Peyer's patch (tissue), 4 donors: Measurements from ENCODE around the gene ATRN.

Experiments used
- CTCF ChIP-seq, 6 experiments: fragments of 450-650 bp in 4 of 6; fragments of 200-600 bp in 2 of 6; sonication (generic) in 1 of 6; IDR thresholded peaks; one replicate each; pipeline ENCODE4 v1.5.1; 2017 to 2019; ENCODE audit warnings: antibody characterized with exemption in 6 of 6, mild to moderate bottlenecking in 3 of 6, moderate library complexity in 1 of 6
- POLR2A ChIP-seq, 2 donors: fragments of 450-650 bp; IDR thresholded peaks; one replicate each; pipeline ENCODE4 v1.5.1; 2017; ENCODE audit warnings: antibody characterized with exemption in 2 of 2, mild to moderate bottlenecking in 2 of 2, moderate library complexity in 2 of 2

GRCh38 chr20:3687655-3688054 lies 216.8 kb downstream of the ATRN start:
- TF ChIP-seq CTCF (IDR thresholded peaks at IDR 0.05) (no peak), POLR2A (IDR thresholded peaks at IDR 0.05) (no peak)
